Muscle layer of duodenum (tissue), 2 donors: ENCODE data around the gene NSG1.

Source experiments
- H3K27ac ChIP-seq: one replicate; pipeline ENCODE4 v1.7.0; 2013; ENCODE audit warnings: mild to moderate bottlenecking, low read length
- H3K27me3 ChIP-seq: one replicate; pipeline ENCODE4 v1.7.0; 2013; ENCODE audit warnings: low read depth, mild to moderate bottlenecking, control low read depth, low read length
- H3K36me3 ChIP-seq, 2 donors: one replicate each; pipeline ENCODE4 v1.7.0; 2013; ENCODE audit warnings: low read length in 2 of 2, control low read depth in 1 of 2, mild to moderate bottlenecking in 1 of 2; ENCODE audit not compliant: insufficient read depth in 2 of 2, control insufficient read depth in 1 of 2
- H3K4me1 ChIP-seq, 2 donors: one replicate each; pipeline ENCODE4 v1.7.0; 2013; ENCODE audit warnings: low read length in 2 of 2, mild to moderate bottlenecking in 2 of 2, control low read depth in 1 of 2, moderate library complexity in 1 of 2; ENCODE audit not compliant: insufficient read depth in 2 of 2, control insufficient read depth in 1 of 2
- H3K4me3 ChIP-seq, 2 donors: one replicate each; pipeline ENCODE4 v1.7.0; 2013; ENCODE audit warnings: low read length in 2 of 2, low read depth in 1 of 2, mild to moderate bottlenecking in 1 of 2
- H3K9me3 ChIP-seq, 2 donors: one replicate each; pipeline ENCODE4 v1.7.0; 2013; ENCODE audit warnings: low read length in 2 of 2, control low read depth in 1 of 2, mild to moderate bottlenecking in 1 of 2; ENCODE audit not compliant: control insufficient read depth in 1 of 2
- donor health status: healthy.

NSG1 gene

DNA sequence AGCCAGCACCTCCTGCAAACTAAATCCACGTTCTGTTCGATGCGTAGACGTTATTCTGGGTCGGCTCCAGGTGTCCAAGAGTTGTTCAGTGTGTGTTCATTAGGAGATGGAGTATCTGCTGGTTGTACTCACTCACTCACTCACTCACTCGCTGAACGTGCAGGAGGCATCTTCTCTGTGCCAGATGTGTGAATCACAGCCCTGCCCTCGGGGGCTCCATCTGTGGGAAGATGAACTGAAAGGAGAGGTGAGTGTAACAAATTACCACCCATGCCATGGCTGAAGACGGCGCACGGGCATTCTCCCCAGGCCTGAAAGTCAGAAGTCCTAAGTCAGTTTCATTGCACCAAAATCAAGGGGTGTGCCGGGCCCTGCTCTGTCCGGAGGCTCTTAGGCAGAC lies 16.1 kb downstream of the NSG1 start:
- no peak overlapping the region for H3K4me3 ChIP-seq
- H3K9me3 ChIP-seq: peaks cover 0 to 12% of the 10 kb centered on the region in 2 donors
- H3K36me3 ChIP-seq: no peaks in the 10 kb centered on the region
- H3K27ac ChIP-seq: no peak overlapping the region
- H3K4me1 ChIP-seq: no peaks in the 10 kb centered on the region
- no peaks in the 10 kb centered on the region for H3K27me3 ChIP-seq

DNA sequence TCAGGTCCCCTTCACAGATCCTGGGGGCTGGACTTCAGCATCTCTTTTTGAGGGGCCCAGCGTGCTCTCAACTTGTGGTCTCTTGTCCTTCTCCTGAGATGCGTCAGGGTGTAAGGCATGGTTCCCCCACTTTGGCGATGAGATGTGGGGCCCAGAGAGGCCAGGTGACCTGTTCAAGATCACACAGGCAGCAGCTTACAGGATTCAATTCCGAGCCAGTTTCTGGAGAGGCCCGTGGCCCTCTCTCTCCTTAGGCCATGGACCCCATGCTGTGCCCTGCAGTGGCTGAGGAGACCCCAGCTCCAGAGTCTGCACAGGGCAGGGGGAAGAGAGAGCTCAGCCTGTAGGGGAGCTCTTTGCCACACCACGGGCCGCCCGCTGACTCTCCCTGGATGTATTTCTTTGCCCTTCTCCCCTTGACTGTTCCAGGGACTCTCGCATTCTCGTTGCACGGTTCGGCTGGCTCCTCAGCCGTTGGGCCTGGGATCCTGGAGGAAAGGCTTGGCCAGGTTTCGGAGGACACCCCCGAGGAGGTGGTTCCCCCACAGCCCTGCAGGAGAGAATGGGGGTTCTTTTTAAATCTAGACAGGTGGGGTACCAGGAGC lies 18.6 kb downstream of the NSG1 start:
- no peak overlapping the region for H3K4me3 ChIP-seq
- H3K27me3 ChIP-seq: no peaks in the 10 kb centered on the region
- no peaks in the 10 kb centered on the region for H3K9me3 ChIP-seq
- no peaks in the 10 kb centered on the region for H3K4me1 ChIP-seq
- H3K27ac ChIP-seq: no peak overlapping the region
- no peaks in the 10 kb centered on the region for H3K36me3 ChIP-seq

GRCh38 chr4:4406455-4407298 lies 19.8 kb downstream of the NSG1 start:
- Histone ChIP-seq H3K4me1 (no peaks in the 10 kb centered on the region), H3K9me3 (no peaks in the 10 kb centered on the region), H3K36me3 (no peaks in the 10 kb centered on the region), H3K27ac (no peak overlapping the region), H3K4me3 (no peak overlapping the region), H3K27me3 (no peaks in the 10 kb centered on the region)

- Histone ChIP-seq H3K4me1 (no peaks in the 10 kb centered on the region), H3K9me3 (no peaks in the 10 kb centered on the region), H3K27ac (no peak overlapping the region), H3K4me3 (no peak overlapping the region), H3K27me3 (no peaks in the 10 kb centered on the region), H3K36me3 (no peaks in the 10 kb centered on the region)
Observed at GRCh38 chr4:4407299-4408131, 20.6 kb downstream of the NSG1 start.

GRCh38 chr4:4408132-4408523 lies 21.2 kb downstream of the NSG1 start:
- no peaks in the 10 kb centered on the region for H3K9me3 ChIP-seq
- no peak overlapping the region for H3K27ac ChIP-seq
- H3K36me3 ChIP-seq: no peaks in the 10 kb centered on the region
- no peaks in the 10 kb centered on the region for H3K4me1 ChIP-seq
- H3K27me3 ChIP-seq: no peaks in the 10 kb centered on the region
- no peak overlapping the region for H3K4me3 ChIP-seq

GRCh38 chr4:4408576-4409335 lies 21.9 kb downstream of the NSG1 start:
- Histone ChIP-seq H3K4me1 (no peaks in the 10 kb centered on the region), H3K27ac (no peak overlapping the region), H3K27me3 (no peaks in the 10 kb centered on the region), H3K4me3 (no peak overlapping the region), H3K9me3 (no peaks in the 10 kb centered on the region), H3K36me3 (no peaks in the 10 kb centered on the region)

DNA sequence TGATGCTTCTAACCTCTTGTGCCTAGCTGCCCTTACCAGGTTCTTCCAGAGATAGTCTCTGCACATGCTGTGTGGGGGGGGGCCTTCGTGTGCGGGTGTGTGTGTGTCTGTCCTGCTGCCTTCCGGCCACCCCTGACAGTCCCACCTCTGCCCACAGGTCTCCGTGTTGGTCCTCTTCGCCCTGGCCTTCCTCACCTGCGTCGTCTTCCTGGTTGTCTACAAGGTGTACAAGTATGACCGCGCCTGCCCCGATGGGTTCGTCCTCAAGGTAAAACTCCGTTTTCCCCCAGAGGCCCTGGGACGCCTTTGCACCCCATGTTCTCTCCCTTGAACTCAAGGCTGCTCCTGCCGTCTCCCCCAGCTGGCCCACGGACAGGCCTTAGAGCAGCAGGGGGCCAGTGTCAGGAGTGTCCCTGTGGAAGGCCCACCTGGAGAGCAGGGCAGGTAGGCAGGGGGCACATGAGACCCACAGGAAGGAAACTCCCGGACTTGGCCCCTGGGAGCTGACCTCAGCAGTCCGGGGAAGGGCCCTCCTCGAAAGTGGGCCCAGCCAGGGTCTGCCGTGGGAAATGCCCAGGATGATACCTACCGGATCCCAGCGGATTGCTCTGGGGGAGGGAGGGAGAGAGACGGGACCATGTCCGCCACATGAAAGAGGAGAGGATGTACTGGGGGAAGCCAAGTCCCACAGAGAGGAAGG lies 22.7 kb downstream of the NSG1 start:
- H3K36me3 ChIP-seq: no peaks in the 10 kb centered on the region

DNA sequence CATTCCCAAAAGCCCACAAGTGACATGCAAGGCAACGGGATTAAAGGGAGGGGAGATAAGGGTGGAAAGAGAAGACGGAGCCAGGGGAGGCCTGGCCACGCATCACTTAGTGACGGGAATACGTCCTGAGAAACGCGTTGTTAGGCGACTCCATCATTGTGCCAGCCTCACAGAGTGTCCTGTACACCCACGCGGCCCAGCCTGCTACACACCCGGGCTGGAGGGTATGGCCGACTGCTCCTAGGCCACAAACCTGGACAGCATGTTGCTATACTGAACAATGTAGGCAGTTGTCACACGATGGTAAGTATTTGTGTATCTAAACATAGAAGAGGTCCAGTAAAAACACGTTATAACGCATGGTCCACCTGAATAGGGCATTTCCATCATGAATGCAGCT lies 23.4 kb downstream of the NSG1 start:
- Histone ChIP-seq H3K36me3 (peaks cover 0 to 1% of the 10 kb centered on the region in 2 donors), H3K9me3 (no peaks in the 10 kb centered on the region), H3K27me3 (no peaks in the 10 kb centered on the region), H3K4me3 (no peak overlapping the region), H3K4me1 (no peaks in the 10 kb centered on the region), H3K27ac (no peak overlapping the region)

More for the DNA sequence above, 22.7 kb downstream of the NSG1 start:
- Histone ChIP-seq H3K4me3 (no peak overlapping the region), H3K27me3 (no peaks in the 10 kb centered on the region), H3K27ac (no peak overlapping the region), H3K9me3 (no peaks in the 10 kb centered on the region), H3K4me1 (no peaks in the 10 kb centered on the region)

DNA sequence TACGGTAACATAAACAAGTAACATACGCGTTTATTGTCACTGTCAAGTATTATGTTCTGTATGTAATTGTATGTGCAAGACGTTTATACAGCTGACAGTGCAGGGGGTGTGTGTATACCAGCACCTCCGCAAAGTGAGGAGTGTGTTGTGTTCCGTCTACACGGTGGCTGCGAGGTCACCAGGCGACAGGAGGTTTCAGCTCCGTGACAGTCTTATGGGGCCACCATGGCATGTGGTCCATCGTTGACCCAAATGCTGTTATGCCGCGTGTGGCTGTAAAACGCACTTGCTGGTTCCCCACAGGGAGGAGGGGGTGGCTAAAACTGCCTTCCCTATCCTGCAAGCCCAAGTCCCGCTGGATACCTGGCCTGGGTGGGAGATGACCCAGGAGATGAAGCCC lies 25.0 kb downstream of the NSG1 start:
- peaks cover 0 to 9% of the 10 kb centered on the region in 2 donors for H3K36me3 ChIP-seq
- H3K9me3 ChIP-seq: no peaks in the 10 kb centered on the region
- no peak overlapping the region for H3K27ac ChIP-seq
- no peaks in the 10 kb centered on the region for H3K27me3 ChIP-seq
- no peak overlapping the region for H3K4me3 ChIP-seq
- no peaks in the 10 kb centered on the region for H3K4me1 ChIP-seq

GRCh38 chr4:4412641-4413372 lies 25.9 kb downstream of the NSG1 start:
- Histone ChIP-seq H3K27me3 (no peaks in the 10 kb centered on the region), H3K36me3 (peaks cover 0 to 9% of the 10 kb centered on the region in 2 donors), H3K27ac (no peak overlapping the region), H3K4me3 (no peak overlapping the region), H3K4me1 (no peaks in the 10 kb centered on the region), H3K9me3 (no peaks in the 10 kb centered on the region)
